ENCODE data around the gene ANKS1B. TPM values are rescaled to one million over a fixed set of nuclear protein-coding genes. Genes with fewer than 3 reads are reported as not detected.
"Not testable (repeated sequence)": the region's sequence is repeated elsewhere in the genome, so short reads cannot be mapped to it uniquely, and the experiment has no call there.

ANKS1B gene
- total and polyA plus RNA-seq, 11 donors: 0.62 to 5.8 (median 1.8) TPM

DNA sequence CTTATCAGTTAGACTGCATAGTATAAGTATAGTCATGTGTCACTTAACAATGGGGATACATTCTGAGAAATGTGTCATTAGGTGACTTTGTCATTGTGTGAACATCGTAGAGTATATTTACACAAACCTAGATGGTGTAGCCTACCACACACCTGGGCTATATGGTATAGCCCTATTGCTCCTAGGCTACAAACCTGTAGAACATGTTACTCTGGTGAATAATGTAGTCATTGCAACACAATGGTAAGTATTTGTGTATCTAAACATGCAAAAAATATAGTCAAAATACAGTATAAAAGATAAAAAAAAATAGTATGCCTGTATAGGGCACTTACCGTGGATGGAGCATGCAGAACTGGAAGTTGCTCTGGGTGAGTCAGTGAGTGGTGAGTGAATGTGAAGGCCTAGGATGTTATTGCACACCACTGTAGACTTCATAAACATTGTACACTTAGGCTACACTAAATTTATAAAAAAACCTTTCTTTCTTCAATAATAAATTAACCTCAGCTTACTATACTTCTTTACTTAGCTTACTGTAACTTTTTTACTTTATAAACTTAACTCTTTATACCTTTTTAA lies 40.3 kb upstream of the ANKS1B start:
- H3K9me3 ChIP-seq: peaks cover 0 to 9% (median 0%) of the 10 kb centered on the region in 12 donors
- intact Hi-C loops (cut with DNase I): no loop called here

GRCh38 chr12:100020370-100020769 lies 35.6 kb upstream of the ANKS1B start:
- intact Hi-C loops (cut with DNase I): no loop called here
- Histone ChIP-seq H3K27me3 (no peaks in the 10 kb centered on the region), H3K36me3 (no peaks in the 10 kb centered on the region), H3K9me3 (peaks cover 0 to 13% (median 0%) of the 10 kb centered on the region in 12 donors), H3K4me3 (no peak overlapping the region), H3K4me1 (no peaks in the 10 kb centered on the region), H3K27ac (no peak overlapping the region)
- TF ChIP-seq CTCF (IDR thresholded peaks at IDR 0.05) (no peak), POLR2A (IDR thresholded peaks at IDR 0.05) (no peak)
- DNase-seq (no peak), ATAC-seq (no peak)
- 62 to 79% (median 72%) methylated on average over 1 of the region's 1 CpG for WGBS, 4 donors

More for the DNA sequence above, 40.3 kb upstream of the ANKS1B start:
- no peaks in the 10 kb centered on the region for H3K36me3 ChIP-seq
- no peak overlapping the region for H3K27ac ChIP-seq
- H3K4me3 ChIP-seq: no peak overlapping the region
- no peak for ATAC-seq
- no peak for DNase-seq
- no peaks in the 10 kb centered on the region for H3K27me3 ChIP-seq
- H3K4me1 ChIP-seq: no peaks in the 10 kb centered on the region
- WGBS, 4 donors: 84 to 93% (median 92%) methylated on average over 2 of the region's 2 CpGs
- TF ChIP-seq CTCF (IDR thresholded peaks at IDR 0.05) (no peak), POLR2A (IDR thresholded peaks at IDR 0.05) (no peak)

DNA sequence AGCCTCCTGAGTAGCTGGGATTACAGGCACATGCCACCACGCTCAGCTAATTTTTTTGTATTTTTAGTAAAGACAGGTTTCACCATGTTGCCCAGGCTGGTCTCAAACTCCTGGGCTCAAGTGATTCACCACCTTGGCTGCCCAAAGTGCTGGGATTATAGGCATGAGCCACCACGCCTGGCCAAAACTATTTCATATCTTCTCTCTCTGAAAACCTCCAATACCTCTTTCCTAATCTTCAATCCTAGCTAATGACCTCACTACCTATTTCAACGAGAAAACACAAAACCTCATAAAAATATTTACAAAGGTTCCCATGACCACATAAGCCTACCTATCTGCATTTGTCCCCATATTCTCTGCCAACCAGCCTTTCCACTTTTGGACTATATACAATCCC lies 32.3 kb upstream of the ANKS1B start:
- WGBS, 4 donors: 83 to 92% (median 86%) methylated on average over 3 of the region's 3 CpGs

GRCh38 chr12:100016304-100016703 lies 31.6 kb upstream of the ANKS1B start:
- 92 to 96% (median 94%) methylated on average over 4 of the region's 4 CpGs for WGBS, 4 donors
- H3K4me1 ChIP-seq; H3K27ac ChIP-seq; DNase-seq; H3K4me3 ChIP-seq; H3K27me3 ChIP-seq; ATAC-seq; H3K36me3 ChIP-seq; H3K9me3 ChIP-seq; intact Hi-C loops (cut with DNase I): not testable (repeated sequence)

More for the DNA sequence above, 32.3 kb upstream of the ANKS1B start:
- no peaks in the 10 kb centered on the region for H3K27me3 ChIP-seq
- intact Hi-C loops (cut with DNase I): no loop called here
- H3K4me3 ChIP-seq: no peak overlapping the region
- DNase-seq (no peak), ATAC-seq (no peak)
- H3K9me3 ChIP-seq: peaks cover 0 to 10% (median 0%) of the 10 kb centered on the region in 12 donors
- no peak overlapping the region for H3K27ac ChIP-seq
- no peaks in the 10 kb centered on the region for H3K36me3 ChIP-seq
- no peak for TF ChIP-seq POLR2A (IDR thresholded peaks at IDR 0.05)
- TF ChIP-seq CTCF (IDR thresholded peaks at IDR 0.05): no peak
- no peaks in the 10 kb centered on the region for H3K4me1 ChIP-seq

DNA sequence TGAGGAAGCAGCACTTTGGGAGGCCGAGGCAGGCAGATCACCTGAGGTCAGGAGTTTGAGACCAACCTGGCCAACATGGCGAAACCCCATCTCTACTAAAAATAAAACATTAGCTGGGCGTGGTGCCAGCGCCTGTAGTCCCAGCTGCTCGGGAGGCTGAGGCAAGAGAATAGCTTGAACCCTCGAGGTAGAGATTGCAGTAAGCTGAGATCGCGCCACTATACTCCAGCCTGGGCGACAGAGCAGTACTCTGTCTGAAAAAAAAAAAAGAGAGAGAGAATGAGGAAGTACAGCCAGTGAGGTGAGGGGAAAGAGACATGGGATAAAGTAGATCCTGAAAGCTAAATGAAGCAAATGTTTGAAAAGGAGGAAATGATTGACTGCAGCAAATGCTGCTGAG lies 21.1 kb upstream of the ANKS1B start:
- WGBS, 4 donors: 66 to 73% (median 69%) methylated on average over 9 of the region's 9 CpGs
- H3K4me1 ChIP-seq; ATAC-seq; H3K9me3 ChIP-seq; H3K36me3 ChIP-seq; intact Hi-C loops (cut with DNase I); H3K27me3 ChIP-seq; H3K4me3 ChIP-seq; H3K27ac ChIP-seq; DNase-seq: not testable (repeated sequence)
